ENCODE results near the gene ASB10. TPM values are rescaled to one million over a fixed set of nuclear protein-coding genes. Genes with fewer than 3 reads are reported as not detected.

Gene ASB10
- total RNA-seq, 1 donor from 2014 or later, result not detected

GRCh38 chr7:151173386-151174245 lies 13.4 kb downstream of the ASB10 start:
- no peak for TF ChIP-seq CTCF (IDR thresholded peaks at IDR 0.05)
- Histone ChIP-seq H3K36me3 (no peaks in the 10 kb centered on the region), H3K9me3 (no peaks in the 10 kb centered on the region), H3K4me3 (no peak overlapping the region), H3K27me3 (peaks cover 11% of the 10 kb centered on the region), H3K4me1 (no peaks in the 10 kb centered on the region), H3K27ac (no peak overlapping the region)
- DNase-seq (ENCODE audit: low spot score in 2 of 2), result no peak
- intact Hi-C loops (cut with DNase I), result loop anchor here (2.0 to 10.0 kb wide), 2 partner anchors 129 to 269 kb away; no protein-coding TSS in a partner anchor

GRCh38 chr7:151172273-151173141 lies 14.5 kb downstream of the ASB10 start:
- H3K36me3 ChIP-seq, result no peaks in the 10 kb centered on the region
- H3K27me3 ChIP-seq, result peaks cover 11% of the 10 kb centered on the region
- no peak overlapping the region for H3K27ac ChIP-seq
- intact Hi-C loops (cut with DNase I), result loop anchor here (1.0 to 10.0 kb wide), 3 partner anchors 48 to 268 kb away; no protein-coding TSS in a partner anchor
- H3K4me3 ChIP-seq, result no peak overlapping the region
- H3K9me3 ChIP-seq, result no peaks in the 10 kb centered on the region
- H3K4me1 ChIP-seq, result peaks cover 0 to 4% of the 10 kb centered on the region in 2 donors
- DNase-seq (ENCODE audit: low spot score in 2 of 2), result peak in 1 of 2 donors; percentile 86
- TF ChIP-seq CTCF (IDR thresholded peaks at IDR 0.05), result peak; percentile 99 to 100 (median 100)

GRCh38 chr7:151168787-151169162 lies 18.3 kb downstream of the ASB10 start:
- peaks cover 7 to 12% of the 10 kb centered on the region in 2 donors for H3K4me1 ChIP-seq
- no peaks in the 10 kb centered on the region for H3K36me3 ChIP-seq
- no peak overlapping the region for H3K27ac ChIP-seq
- H3K4me3 ChIP-seq, result no peak overlapping the region
- intact Hi-C loops (cut with DNase I), result no loop called here
- H3K9me3 ChIP-seq, result no peaks in the 10 kb centered on the region
- H3K27me3 ChIP-seq, result peaks cover 20% of the 10 kb centered on the region
- TF ChIP-seq CTCF (IDR thresholded peaks at IDR 0.05), result no peak
- DNase-seq (ENCODE audit: low spot score in 2 of 2), result no peak

- Histone ChIP-seq H3K36me3 (no peaks in the 10 kb centered on the region), H3K27ac (no peak overlapping the region), H3K4me1 (peaks cover 7 to 12% of the 10 kb centered on the region in 2 donors), H3K27me3 (peaks cover 19% of the 10 kb centered on the region), H3K4me3 (peak overlapping the region; percentile 58 to 65), H3K9me3 (no peaks in the 10 kb centered on the region)
- no peak for DNase-seq (ENCODE audit: low spot score in 2 of 2)
- peak; percentile 31 to 58 (median 42) for TF ChIP-seq CTCF (IDR thresholded peaks at IDR 0.05)
- intact Hi-C loops (cut with DNase I), result no loop called here
These were observed 18.9 kb downstream of the ASB10 start for GRCh38 chr7:151168003-151168786.
